Measurements from ENCODE around the gene MYT1.

Gene MYT1

GRCh38 chr20:64155258-64156135 is 8.8 kb upstream of the MYT1 start:
- no peak for DNase-seq

DNA sequence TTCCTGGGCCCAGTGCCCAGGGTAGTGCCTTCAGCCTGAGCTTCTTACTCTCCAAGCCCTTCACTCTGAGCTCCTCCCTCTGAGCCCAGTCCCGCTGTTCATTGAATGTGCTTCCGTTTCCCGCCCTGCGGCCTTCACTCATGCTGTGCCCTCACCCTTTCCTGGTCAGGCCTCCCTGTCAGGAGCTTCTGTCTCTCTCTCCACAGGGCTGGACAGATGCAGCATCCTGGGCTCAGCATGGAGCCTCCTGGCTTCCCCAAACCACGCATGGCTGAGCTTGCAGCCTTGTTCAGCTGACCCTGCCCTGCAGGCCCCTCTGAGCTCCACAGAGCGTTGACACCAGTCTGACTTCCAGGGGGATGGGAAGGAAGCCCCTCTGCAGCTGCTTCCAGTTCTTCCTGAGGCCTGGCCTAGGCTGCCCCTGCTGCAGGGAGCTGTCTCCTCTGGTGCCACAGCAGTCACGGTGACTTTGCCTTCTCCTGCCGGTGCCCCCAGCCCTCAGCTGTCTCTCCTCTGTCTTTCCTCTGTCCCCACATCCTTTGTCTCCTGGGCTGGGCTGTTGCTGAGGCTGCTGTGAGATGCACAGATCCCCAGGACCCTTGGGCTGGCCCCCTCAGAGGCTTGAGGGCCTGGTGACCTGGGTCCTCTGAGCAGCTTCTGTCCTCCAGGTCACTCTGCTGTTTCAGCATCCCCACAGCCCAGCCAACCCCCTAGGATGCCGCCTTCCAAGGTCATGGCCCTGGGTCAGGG is 7.9 kb upstream of the MYT1 start:
- no peak for DNase-seq

DNA sequence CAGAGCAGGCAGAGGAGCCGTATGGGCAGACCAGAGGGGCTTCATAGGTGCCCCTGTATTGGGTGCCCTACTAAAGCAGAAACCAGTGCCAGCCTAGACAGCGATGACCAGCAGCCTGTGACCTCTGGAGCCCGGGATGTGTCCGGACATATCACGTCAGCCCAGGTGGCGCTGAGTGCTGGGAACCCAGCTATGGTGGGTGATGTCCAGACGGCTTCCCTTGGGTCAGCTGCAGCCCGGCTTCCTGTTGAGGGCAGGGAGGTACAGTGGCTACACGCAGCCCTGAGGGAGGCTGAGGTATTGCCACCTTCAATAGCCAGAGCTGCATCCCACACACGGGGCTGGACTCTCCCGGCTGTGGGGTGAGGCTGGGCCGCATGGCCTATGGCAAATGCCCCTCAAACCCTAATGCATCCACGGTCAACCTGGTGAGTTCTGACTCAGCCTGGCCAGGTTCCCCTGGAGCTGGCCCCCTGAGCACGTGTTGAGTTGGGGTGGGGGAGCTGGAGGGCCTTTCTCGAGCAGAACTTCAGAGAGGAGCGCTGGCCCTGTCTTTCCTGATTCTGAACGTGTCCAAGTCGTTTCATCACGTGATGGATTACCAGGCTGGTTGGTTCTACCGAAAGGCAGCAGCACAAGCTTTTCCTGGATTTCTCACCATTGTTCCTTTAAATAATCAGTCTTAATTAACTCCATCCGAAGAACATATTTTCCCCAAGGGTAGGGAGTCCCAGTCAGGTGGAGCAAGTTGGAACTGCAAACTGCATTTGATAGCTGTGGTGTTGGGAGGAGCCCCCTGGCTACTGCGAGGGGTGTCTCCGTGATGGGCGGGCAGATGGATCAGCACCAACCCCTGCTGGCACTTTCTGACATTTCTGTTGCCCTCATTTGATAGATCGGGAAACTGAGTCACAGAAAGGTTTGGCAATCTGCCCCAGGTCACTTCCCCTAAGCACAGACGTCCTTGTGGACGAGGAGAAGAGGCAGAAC is 7.1 kb upstream of the MYT1 start:
- no peak for DNase-seq

GRCh38 chr20:64157878-64158277 is 6.4 kb upstream of the MYT1 start:
- no peak for DNase-seq

DNA sequence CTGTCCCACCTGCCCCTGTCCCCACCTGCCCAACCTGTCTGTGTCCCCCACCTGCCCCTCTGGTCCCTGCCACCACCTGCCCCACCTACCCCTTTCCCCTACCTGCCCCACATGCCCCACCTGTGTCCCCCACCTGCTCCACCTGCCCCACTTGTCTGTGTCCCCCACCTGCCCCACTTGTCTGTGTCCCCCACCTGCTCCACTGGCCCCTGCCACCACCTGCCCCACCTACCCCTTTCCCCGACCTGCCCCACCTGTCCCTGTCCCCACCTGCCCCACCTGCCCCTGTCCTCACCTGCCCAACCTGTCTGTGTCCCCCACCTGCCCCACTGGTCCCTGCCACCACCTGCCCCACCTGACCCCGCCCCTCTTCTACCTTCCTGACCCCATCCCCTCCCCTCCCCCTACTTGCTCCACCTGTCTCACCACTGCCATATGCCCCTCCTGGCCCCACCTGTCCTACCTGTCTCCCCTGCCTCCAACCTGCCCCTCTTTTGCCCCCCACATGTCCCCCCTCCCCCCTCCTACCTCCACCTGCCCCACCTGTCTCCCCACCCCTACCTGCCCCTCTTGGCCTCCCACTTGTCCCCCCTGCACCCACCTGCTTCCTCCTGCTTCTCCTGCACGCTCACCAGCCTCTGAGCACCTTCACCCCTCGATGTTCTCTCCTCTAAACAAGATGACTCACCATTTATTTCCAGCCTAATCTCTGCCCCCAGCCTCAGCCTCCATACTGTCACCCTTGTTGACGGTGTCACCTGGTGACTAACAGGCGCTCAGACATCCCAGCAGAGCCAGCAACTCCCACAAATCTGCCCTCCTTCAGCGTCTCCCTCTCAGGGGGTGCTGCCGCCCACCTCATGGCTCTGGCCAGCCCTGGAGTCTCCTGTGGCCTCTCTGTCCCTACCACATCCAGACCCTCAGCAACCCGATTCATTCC is 5.6 kb upstream of the MYT1 start:
- no peak for DNase-seq

DNA sequence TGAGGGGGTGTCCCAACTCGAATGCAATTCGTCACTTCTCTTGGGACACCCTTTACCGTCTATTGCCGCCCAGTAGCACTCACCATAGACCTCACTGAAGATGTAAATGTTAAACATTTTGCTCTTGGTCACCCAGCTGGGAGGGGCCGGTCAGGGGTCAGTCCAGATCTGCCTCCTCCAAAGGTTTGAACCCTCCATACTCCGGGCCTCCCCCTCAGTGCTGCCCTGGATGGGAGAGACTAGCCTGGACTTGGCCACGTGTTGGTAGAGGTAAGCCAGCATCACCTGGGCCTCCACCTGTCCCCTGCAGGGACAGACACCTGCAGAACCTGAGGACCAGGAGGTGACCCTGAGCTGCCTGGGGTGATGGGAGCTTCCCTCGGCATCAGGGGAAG is 5.0 kb upstream of the MYT1 start:
- no peak for DNase-seq

GRCh38 chr20:64159711-64160110 is 4.5 kb upstream of the MYT1 start:
- no peak for DNase-seq

GRCh38 chr20:64160118-64160517 is 4.1 kb upstream of the MYT1 start:
- no peak for DNase-seq

DNA sequence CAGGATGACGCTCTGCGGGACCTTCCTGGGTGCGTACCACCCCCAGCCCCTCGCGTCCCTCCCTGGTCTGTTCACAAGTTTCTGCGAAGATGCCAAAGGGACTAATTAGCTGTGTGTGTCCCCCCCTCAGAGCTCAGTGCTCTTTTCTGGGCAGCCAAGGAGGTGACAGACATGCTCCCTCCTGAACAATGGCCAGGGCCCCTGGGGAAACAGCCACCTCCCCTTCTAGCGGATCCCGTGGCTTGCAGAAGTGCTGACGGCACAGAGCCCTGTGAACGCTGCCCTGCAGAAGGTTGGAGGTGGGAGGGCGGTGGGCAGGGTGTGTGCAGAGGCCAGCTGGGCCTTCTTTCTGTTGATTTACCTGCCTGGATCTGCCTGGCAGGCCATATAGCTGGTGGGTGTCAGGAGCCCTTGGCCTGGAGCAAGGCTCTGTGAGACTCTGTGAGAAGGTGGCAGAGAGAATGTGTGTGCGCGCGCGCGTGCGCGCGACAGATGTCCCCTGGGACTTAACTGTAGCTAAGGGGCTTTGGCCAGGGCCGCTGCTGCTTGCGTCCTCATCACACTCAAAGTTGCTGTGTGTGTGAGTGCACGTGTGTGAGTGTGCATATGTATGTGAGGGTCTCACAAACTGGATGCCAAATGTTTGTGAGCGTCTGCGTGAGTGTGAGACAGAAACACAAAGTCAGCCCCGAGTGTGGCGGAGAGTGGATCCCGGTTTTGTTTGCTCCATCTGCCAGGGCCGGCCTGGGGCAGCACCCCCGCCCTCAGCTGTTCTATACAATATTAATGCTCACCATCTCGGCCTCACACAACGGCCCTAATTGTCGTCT is 3.5 kb upstream of the MYT1 start:
- no peak for DNase-seq

GRCh38 chr20:64161356-64162238 is 2.7 kb upstream of the MYT1 start:
- DNase-seq = no peak

GRCh38 chr20:64162239-64162910 is 1.9 kb upstream of the MYT1 start:
- no peak for DNase-seq

DNA sequence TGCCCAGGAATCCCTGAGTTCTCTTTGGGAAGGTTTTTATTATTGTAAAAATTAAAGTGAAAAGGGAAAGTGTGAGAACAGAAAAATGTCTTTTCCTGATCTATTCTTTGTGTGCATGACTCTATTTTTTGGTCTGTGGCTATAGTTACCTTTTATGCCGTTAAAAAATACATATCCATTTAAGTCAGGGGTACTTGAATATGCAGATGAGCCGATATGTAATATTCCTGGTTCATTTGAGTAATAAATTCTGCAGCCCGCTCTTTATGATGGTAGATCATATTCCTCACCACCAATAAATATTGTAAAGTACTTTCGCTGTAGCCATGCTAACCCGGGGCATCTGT is 503 bp upstream of the MYT1 start:
- no peak for DNase-seq

GRCh38 chr20:64165866-64166600 is 1.8 kb downstream of the MYT1 start:
- no peak for DNase-seq

DNA sequence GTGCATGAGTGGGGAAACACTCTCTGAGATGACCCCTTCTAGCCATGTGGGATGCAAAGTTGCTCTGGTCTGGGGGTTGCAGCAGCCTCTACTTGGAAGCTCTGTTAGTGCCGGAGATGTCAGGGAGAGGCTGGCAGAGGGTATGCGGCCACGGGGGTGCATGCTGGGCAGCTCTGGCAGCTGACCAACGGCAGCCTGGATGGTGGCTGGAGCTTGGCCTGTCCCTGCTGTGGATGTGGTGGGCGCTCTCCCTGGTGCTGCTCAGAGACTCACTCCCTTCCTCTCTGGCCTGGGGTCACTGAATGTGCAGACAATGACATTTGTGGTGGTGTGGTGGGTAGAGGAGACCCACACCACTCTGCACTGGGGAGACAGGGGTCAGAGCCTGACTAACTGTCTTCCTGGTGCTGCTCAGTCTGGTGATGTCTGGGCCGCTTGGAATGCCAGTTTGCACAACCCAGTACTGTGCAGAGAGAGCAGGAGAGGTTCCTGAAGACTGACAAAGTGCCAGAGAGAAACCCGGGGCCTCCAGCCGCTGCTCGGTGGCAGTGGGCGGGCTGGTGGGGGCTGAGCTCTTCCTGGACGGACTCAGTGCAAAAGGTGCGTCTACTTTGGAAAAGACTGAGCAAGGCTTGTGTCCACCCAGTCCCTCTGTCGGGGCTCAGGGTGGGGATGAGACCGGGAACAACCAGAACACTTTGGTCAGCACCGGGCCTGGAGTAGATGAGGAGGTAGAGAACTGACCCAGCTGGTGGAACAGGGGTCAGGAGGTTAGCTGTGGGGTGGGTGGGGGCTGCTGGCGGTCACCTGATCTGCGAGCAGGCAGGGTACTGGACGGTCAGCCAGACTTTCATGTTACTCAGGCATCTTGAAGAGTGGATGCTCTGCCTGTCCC is 2.7 kb downstream of the MYT1 start:
- DNase-seq = no peak

DNA sequence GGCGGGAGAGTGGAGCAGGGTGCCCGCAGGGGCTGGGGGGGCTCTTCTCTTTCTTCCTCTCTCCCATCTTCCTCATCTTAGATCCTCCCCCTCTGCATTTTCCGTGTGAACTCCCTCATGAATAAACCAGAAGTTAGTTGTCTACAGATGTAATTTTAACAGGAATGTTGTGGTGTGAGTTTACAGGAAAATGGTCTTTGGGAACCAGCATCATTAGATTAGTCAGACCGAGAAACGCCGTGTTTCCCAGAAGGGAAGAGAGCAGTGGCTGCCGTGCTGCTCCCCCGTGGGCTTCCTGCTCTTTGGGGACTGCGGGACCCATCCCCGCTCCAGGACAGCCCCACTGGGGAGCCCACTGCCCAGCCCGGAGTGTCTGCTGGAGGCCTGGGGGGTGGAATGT is 3.4 kb downstream of the MYT1 start:
- DNase-seq = no peak

DNA sequence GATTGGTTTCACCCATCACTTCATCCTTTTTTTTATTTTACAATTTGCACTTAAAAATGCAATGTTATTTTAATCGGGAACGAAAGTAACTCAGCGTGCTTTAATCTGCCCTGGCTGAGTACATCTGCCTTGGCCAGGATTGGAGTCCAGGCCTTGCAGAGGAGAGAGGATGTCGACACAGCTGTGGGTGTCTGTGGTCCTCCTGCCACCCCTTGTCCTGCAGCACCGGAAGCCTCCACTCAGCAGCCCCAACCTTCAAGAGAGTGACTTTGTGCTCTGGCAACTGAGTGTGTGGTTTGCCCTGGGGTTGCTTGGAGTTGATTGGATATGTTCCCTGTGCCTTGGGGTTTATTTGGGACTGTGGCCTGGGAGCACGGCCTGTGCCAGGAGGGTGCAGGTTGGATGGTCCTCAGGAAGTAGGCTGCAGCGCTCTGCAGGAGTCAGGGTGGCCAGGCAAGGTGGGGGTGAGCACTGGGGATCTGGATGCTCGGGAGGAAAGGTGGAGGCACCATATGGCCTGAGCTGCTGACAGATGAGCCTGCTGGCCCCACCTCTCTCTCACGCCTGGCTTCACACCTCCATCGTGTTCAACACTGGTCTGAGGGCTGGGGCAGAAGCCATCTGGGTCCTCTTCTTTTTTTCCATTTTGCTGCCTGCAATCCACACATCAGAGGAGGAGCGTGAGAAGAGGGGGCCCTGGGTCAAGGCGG is 4.3 kb downstream of the MYT1 start:
- DNase-seq = no peak

GRCh38 chr20:64169091-64169560 is 4.9 kb downstream of the MYT1 start:
- DNase-seq = no peak

Data from hippocampal formation (tissue), 2 donors.